Measurements from ENCODE around the gene ADSL. TPM values are rescaled to one million over a fixed set of nuclear protein-coding genes. Genes with fewer than 3 reads are reported as not detected.
"Not testable (repeated sequence)": the region's sequence is repeated elsewhere in the genome, so short reads cannot be mapped to it uniquely, and the experiment has no call there.

ADSL gene
- total RNA-seq, 1 experiment from 2014 or later, result 93.8 TPM

DNA sequence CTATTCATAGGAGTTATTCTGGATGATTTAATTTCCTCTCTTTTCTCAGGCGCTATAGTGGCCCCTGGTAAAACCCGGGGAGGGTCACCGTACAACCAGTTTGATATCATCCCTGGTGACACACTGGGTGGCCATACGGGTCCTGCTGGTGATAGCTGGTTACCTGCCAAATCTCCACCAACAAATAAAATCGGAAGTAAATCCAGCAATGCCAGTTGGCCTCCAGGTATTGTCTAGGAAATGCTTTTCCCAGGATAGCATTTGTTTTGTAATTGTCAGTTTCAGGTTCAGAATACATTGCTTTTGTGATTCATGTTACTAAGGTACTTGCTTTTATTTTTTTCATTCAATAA is 35.6 kb upstream of the ADSL start:
- DNase-seq (no peak), ATAC-seq (no peak)
- intact Hi-C loops (cut with micrococcal nuclease), result no loop called here
- POLR2A ChIA-PET (ENCODE audit: unreplicated experiment), result no interaction called here
- H3K79me2 ChIP-seq (ENCODE audit: low read length), result no peaks in the 10 kb centered on the region
- no peak overlapping the region for H2AFZ ChIP-seq (ENCODE audit: low read length)
- no peak overlapping the region for H3K9ac ChIP-seq (ENCODE audit: low read length)
- H3K9me2 ChIP-seq (replicated peaks; ENCODE audit: low read length), result no peaks in the 10 kb centered on the region
- H3K9me3 ChIP-seq (ENCODE audit: low read length), result no peaks in the 10 kb centered on the region
- CTCF ChIA-PET, result no interaction called here
- BruUV-seq (replicated peaks), result no TSS peak
- no peaks in the 10 kb centered on the region for H3K27me3 ChIP-seq (ENCODE audit: low read length)
- no peak overlapping the region for H3K4me2 ChIP-seq (ENCODE audit: low read length)
- TF ChIP-seq, protein P1, sequence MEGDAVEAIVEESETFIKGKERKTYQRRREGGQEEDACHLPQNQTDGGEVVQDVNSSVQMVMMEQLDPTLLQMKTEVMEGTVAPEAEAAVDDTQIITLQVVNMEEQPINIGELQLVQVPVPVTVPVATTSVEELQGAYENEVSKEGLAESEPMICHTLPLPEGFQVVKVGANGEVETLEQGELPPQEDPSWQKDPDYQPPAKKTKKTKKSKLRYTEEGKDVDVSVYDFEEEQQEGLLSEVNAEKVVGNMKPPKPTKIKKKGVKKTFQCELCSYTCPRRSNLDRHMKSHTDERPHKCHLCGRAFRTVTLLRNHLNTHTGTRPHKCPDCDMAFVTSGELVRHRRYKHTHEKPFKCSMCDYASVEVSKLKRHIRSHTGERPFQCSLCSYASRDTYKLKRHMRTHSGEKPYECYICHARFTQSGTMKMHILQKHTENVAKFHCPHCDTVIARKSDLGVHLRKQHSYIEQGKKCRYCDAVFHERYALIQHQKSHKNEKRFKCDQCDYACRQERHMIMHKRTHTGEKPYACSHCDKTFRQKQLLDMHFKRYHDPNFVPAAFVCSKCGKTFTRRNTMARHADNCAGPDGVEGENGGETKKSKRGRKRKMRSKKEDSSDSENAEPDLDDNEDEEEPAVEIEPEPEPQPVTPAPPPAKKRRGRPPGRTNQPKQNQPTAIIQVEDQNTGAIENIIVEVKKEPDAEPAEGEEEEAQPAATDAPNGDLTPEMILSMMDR (conservative IDR thresholded peaks at IDR 0.05; ENCODE audit: low read depth, low read length), result no peak
- TF ChIP-seq EZH2 (IDR thresholded peaks at IDR 0.05; ENCODE audit: low read length, unreplicated experiment), result no peak
- TF ChIP-seq EZH2phosphoT487 (IDR thresholded peaks at IDR 0.05; ENCODE audit: borderline replicate concordance, low read length), result no peak
- H3K36me3 ChIP-seq (ENCODE audit: low read depth, low read length), result peaks cover 18% of the 10 kb centered on the region
- no peak overlapping the region for H3K27ac ChIP-seq (ENCODE audit: low read length)
- no peaks in the 10 kb centered on the region for H4K20me1 ChIP-seq (ENCODE audit: low read length)
- H3F3A ChIP-seq (ENCODE audit: low read length, unreplicated experiment), result no peaks in the 10 kb centered on the region
- no peak overlapping the region for H3K4me3 ChIP-seq (ENCODE audit: low read length)
- no peaks in the 10 kb centered on the region for H3K4me1 ChIP-seq (ENCODE audit: insufficient read depth, low read length)

DNA sequence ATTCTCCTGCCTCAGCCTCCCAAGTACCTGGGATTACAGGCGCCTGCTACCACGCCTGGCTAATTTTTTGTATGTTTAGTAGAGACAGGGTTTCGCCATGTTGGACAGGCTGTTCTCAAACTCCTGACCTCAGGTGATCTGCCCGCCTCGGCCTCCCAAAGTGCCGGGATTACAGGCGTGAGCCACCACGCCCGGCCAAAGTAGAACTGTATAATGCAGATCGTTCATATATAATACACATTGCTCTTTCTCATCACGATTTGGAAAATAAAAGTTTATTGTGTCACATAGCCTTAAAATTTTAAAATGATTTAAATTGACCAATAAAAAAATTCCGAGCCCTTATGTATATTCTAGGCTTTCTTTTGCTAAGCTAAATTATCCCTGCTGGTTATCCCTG is 34.7 kb upstream of the ADSL start:
- POLR2A ChIA-PET (ENCODE audit: unreplicated experiment); H3K4me2 ChIP-seq (ENCODE audit: low read length); H3K4me1 ChIP-seq (ENCODE audit: insufficient read depth, low read length); ATAC-seq; H3K9me3 ChIP-seq (ENCODE audit: low read length); H3K27ac ChIP-seq (ENCODE audit: low read length); CTCF ChIA-PET; H3K79me2 ChIP-seq (ENCODE audit: low read length); H3F3A ChIP-seq (ENCODE audit: low read length, unreplicated experiment); BruUV-seq (replicated peaks); H3K9me2 ChIP-seq (replicated peaks; ENCODE audit: low read length); intact Hi-C loops (cut with micrococcal nuclease); H3K9ac ChIP-seq (ENCODE audit: low read length); H3K4me3 ChIP-seq (ENCODE audit: low read length); H4K20me1 ChIP-seq (ENCODE audit: low read length); H2AFZ ChIP-seq (ENCODE audit: low read length); DNase-seq; H3K27me3 ChIP-seq (ENCODE audit: low read length): not testable (repeated sequence)
- H3K36me3 ChIP-seq (ENCODE audit: low read depth, low read length), result peaks cover 20% of the 10 kb centered on the region

DNA sequence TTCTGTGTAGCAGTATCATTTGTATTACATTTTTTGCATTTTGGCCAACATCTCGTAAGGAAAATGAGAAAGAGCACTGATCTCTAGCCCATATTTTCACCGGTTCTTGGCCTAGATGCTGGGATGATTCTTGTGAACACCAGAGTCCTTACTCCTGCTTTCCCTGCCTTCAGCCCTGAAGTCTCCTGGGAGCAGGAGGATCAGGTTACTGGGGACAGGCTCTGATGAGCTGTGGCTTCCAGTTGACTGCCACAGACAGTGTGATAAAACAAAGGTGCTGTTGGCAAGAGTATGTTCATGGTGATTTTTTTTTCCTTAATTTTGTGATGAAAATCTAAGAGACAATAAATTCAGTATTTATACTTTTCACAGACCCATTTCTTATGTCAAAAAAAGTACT is 34.2 kb upstream of the ADSL start:
- H3K27ac ChIP-seq (ENCODE audit: low read length), result no peak overlapping the region
- H2AFZ ChIP-seq (ENCODE audit: low read length), result no peak overlapping the region
- H3K9me2 ChIP-seq (replicated peaks; ENCODE audit: low read length), result no peaks in the 10 kb centered on the region
- no peak overlapping the region for H3K9ac ChIP-seq (ENCODE audit: low read length)
- TF ChIP-seq EZH2 (IDR thresholded peaks at IDR 0.05; ENCODE audit: low read length, unreplicated experiment), result no peak
- DNase-seq (no peak), ATAC-seq (no peak)
- no TSS peak for BruUV-seq (replicated peaks)
- H3K4me1 ChIP-seq (ENCODE audit: insufficient read depth, low read length), result no peaks in the 10 kb centered on the region
- H3K36me3 ChIP-seq (ENCODE audit: low read depth, low read length), result peaks cover 20% of the 10 kb centered on the region
- H3F3A ChIP-seq (ENCODE audit: low read length, unreplicated experiment), result no peaks in the 10 kb centered on the region
- no peak overlapping the region for H3K4me3 ChIP-seq (ENCODE audit: low read length)
- H3K79me2 ChIP-seq (ENCODE audit: low read length), result no peaks in the 10 kb centered on the region
- H3K9me3 ChIP-seq (ENCODE audit: low read length), result no peaks in the 10 kb centered on the region
- no peaks in the 10 kb centered on the region for H3K27me3 ChIP-seq (ENCODE audit: low read length)
- intact Hi-C loops (cut with micrococcal nuclease), result no loop called here
- H3K4me2 ChIP-seq (ENCODE audit: low read length), result no peak overlapping the region
- ChIA-PET CTCF (no interaction called here), POLR2A (ENCODE audit: unreplicated experiment) (no interaction called here)
- H4K20me1 ChIP-seq (ENCODE audit: low read length), result no peaks in the 10 kb centered on the region

DNA sequence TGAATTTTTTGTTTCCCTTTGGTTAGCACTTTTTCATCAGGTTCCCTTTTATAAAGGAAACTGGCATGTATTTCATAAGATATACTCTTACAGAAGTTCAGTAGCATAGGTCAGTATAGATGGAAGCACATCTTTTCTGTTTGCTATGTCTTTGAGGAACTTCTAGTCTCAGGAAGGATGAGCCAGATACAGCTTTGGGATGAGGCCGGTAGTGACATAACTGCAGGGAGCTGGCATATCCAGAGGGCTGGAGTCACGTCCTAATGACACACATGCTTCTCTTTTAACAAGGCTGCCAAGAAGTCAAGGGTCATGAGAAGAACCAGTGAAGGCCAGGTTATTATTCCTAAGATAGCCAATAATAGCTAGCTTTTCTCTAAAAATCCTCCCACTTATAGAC is 33.3 kb upstream of the ADSL start:
- Histone ChIP-seq H3K27ac (ENCODE audit: low read length) (no peak overlapping the region), H3K4me3 (ENCODE audit: low read length) (no peak overlapping the region), H4K20me1 (ENCODE audit: low read length) (no peaks in the 10 kb centered on the region), H2AFZ (ENCODE audit: low read length) (no peak overlapping the region), H3K9me3 (ENCODE audit: low read length) (no peaks in the 10 kb centered on the region), H3K36me3 (ENCODE audit: low read depth, low read length) (peaks cover 20% of the 10 kb centered on the region), H3K27me3 (ENCODE audit: low read length) (no peaks in the 10 kb centered on the region), H3F3A (ENCODE audit: low read length, unreplicated experiment) (no peaks in the 10 kb centered on the region), H3K4me1 (ENCODE audit: insufficient read depth, low read length) (no peaks in the 10 kb centered on the region), H3K9ac (ENCODE audit: low read length) (no peak overlapping the region), H3K9me2 (replicated peaks; ENCODE audit: low read length) (no peaks in the 10 kb centered on the region), H3K79me2 (ENCODE audit: low read length) (no peaks in the 10 kb centered on the region), H3K4me2 (ENCODE audit: low read length) (no peak overlapping the region)
- DNase-seq (no peak), ATAC-seq (no peak)
- POLR2A ChIA-PET (ENCODE audit: unreplicated experiment), result no interaction called here
- TF ChIP-seq, protein P1 (conservative IDR thresholded peaks at IDR 0.05; ENCODE audit: low read depth, low read length), result no peak
- no peak for TF ChIP-seq EZH2 (IDR thresholded peaks at IDR 0.05; ENCODE audit: low read length, unreplicated experiment)
- TF ChIP-seq EZH2phosphoT487 (IDR thresholded peaks at IDR 0.05; ENCODE audit: borderline replicate concordance, low read length), result no peak
- CTCF ChIA-PET, result no interaction called here
- intact Hi-C loops (cut with micrococcal nuclease), result no loop called here
- BruUV-seq (replicated peaks), result no TSS peak
